CD4-positive, alpha-beta T cell (primary cell): Measurements from ENCODE around the gene CEBPB. TPM values are rescaled to one million over a fixed set of nuclear protein-coding genes. Genes with fewer than 3 reads are reported as not detected.
A peak's percentile ranks its signal among the peaks of the same experiment; 100 is the strongest.

Experiments used
- ATAC-seq: fragments of 200-7000 bp; cut with Tn5 transposase; one replicate; pipeline ENCODE4 v1.10.0; 2022; ENCODE audit warnings: mild to moderate bottlenecking; ENCODE audit not compliant: poor library complexity
- CTCF ChIA-PET: fragments of 350-600 bp; sonication (Branson Sonifier 250); formaldehyde crosslinking; loops from one replicate; lab custom pipeline; 2021; ENCODE audit warnings: antibody characterized with exemption, inconsistent platforms; lab: Charles Lee
- POLR2A ChIA-PET: fragments of 350-600 bp; sonication (Branson Sonifier 250); formaldehyde crosslinking; loops from one replicate; lab custom pipeline; 2021; ENCODE audit warnings: antibody characterized with exemption, inconsistent platforms; lab: Charles Lee
- DNase-seq, 14 experiments: peaks; one replicate each; pipeline ENCODE4 v3.0.0-alpha.2; 2013 to 2020; ENCODE audit warnings: mixed read lengths in 2 of 14
- H3K27ac ChIP-seq, 2 donors: one replicate each; pipeline versions ENCODE4 v1.5.1 to v1.7.0; 2013; ENCODE audit warnings: low read length in 2 of 2, low read depth in 1 of 2, mild to moderate bottlenecking in 1 of 2
- H3K27me3 ChIP-seq, 2 experiments: 1 replicate in 1 of 2; 2 replicates in 1 of 2; pipeline versions ENCODE4 v1.6.1 to v1.7.0; 2013; ENCODE audit warnings: low read length in 2 of 2, control low read depth in 1 of 2, mild to moderate bottlenecking in 1 of 2, moderate library complexity in 1 of 2; ENCODE audit not compliant: insufficient read depth in 2 of 2, control insufficient read depth in 1 of 2
- H3K36me3 ChIP-seq: one replicate; pipeline ENCODE4 v1.6.1; 2013; ENCODE audit warnings: low read length, control low read depth; ENCODE audit not compliant: insufficient read depth
- H3K4me1 ChIP-seq: one replicate; pipeline ENCODE4 v1.6.1; 2013; ENCODE audit warnings: low read length, control low read depth; ENCODE audit not compliant: insufficient read depth
- H3K4me3 ChIP-seq: one replicate; pipeline ENCODE4 v1.5.1; 2013; ENCODE audit warnings: mild to moderate bottlenecking, low read length, moderate library complexity
- H3K9me3 ChIP-seq, 2 experiments: 1 replicate in 1 of 2; 2 replicates in 1 of 2; pipeline versions ENCODE4 v1.6.1 to v1.7.0; 2013; ENCODE audit warnings: low read length in 2 of 2, mild to moderate bottlenecking in 2 of 2, control low read depth in 1 of 2, moderate library complexity in 1 of 2; ENCODE audit not compliant: control insufficient read depth in 1 of 2, insufficient read depth in 1 of 2
- H3K27ac Mint-ChIP-seq: one replicate; pipeline ENCODE4 v1.8.0; 2020; ENCODE audit warnings: mixed read lengths
- H3K27me3 Mint-ChIP-seq: one replicate; pipeline ENCODE4 v1.8.0; 2021; ENCODE audit warnings: mixed read lengths
- H3K36me3 Mint-ChIP-seq: one replicate; pipeline ENCODE4 v1.8.0; 2021; ENCODE audit warnings: low read depth, mixed read lengths
- H3K4me1 Mint-ChIP-seq: one replicate; pipeline ENCODE4 v1.8.0; 2021; ENCODE audit warnings: low read depth, mixed read lengths
- H3K4me3 Mint-ChIP-seq: one replicate; pipeline ENCODE4 v1.8.0; 2020; ENCODE audit warnings: mild to moderate bottlenecking, mixed read lengths
- H3K9me3 Mint-ChIP-seq: one replicate; pipeline ENCODE4 v1.8.0; 2020; ENCODE audit warnings: mixed read lengths
- intact Hi-C, 2 experiments: fragments of 100-400 bp; cut with DNase I in 1 of 2; cut with micrococcal nuclease in 1 of 2; formaldehyde crosslinking; loops; one replicate each; pipeline versions ENCODE4 v1.15.1 to v1.9.0; 2023 to 2025; cut with DNase I, micrococcal nuclease
- total RNA-seq, 174 experiments: library from RNA in 2 of 174; stranded (reverse) in 2 of 174; gene quantifications; one replicate each; pipeline ENCODE4 v1.2.3 and lab custom pipeline; 2021 to 2026
- TF ChIP-seq, protein P1 (sequence below): fragments of 200-600 bp; IDR thresholded peaks from one replicate; pipeline ENCODE4 v1.8.0; 2022; ENCODE audit warnings: antibody characterized with exemption, mild to moderate bottlenecking

CEBPB gene
- total RNA-seq, 2 experiments from 2014 or later: 40.7 to 43.9 TPM

DNA sequence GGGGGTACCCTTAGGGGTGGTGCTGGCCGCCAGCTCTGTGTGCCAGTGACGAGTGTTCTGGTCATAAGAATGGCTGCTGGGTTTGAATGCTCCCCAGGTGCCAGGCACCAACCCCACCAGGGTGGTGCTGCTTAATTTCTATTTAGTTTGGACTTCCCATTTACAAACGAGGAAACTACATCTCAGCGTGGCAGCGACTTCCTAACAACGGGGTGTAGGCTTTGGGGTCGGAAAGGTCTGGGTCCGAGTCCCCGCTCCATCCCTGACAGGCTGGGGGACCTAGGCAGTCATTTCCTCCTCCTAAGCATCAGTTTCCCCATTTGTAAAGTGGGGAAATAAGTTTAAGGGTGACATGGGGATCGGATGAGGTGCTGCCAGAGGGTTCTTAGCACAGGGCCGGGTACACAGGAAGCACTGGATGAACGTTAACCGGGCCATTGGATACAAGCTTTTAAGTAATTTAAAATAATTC, 30.3 kb downstream of the CEBPB start:
- Histone ChIP-seq H3K27ac (no peak overlapping the region), H3K27me3 (no peaks in the 10 kb centered on the region), H3K4me1 (no peaks in the 10 kb centered on the region), H3K36me3 (no peaks in the 10 kb centered on the region), H3K4me3 (no peak overlapping the region), H3K9me3 (peaks cover 0 to 20% of the 10 kb centered on the region in 2 experiments)
- no peak overlapping the region for H3K4me3 Mint-ChIP-seq
- ATAC-seq (no peak), DNase-seq (peak in 1 of 14 experiments; percentile 12)
- no peak overlapping the region for H3K27ac Mint-ChIP-seq
- no peaks in the 10 kb centered on the region for H3K4me1 Mint-ChIP-seq
- ChIA-PET CTCF (no interaction called here), POLR2A (no interaction called here)
- H3K27me3 Mint-ChIP-seq: peaks cover 4% of the 10 kb centered on the region
- intact Hi-C loops: no loop called here
- H3K36me3 Mint-ChIP-seq: no peaks in the 10 kb centered on the region
- H3K9me3 Mint-ChIP-seq: no peaks in the 10 kb centered on the region
- TF ChIP-seq, protein P1, sequence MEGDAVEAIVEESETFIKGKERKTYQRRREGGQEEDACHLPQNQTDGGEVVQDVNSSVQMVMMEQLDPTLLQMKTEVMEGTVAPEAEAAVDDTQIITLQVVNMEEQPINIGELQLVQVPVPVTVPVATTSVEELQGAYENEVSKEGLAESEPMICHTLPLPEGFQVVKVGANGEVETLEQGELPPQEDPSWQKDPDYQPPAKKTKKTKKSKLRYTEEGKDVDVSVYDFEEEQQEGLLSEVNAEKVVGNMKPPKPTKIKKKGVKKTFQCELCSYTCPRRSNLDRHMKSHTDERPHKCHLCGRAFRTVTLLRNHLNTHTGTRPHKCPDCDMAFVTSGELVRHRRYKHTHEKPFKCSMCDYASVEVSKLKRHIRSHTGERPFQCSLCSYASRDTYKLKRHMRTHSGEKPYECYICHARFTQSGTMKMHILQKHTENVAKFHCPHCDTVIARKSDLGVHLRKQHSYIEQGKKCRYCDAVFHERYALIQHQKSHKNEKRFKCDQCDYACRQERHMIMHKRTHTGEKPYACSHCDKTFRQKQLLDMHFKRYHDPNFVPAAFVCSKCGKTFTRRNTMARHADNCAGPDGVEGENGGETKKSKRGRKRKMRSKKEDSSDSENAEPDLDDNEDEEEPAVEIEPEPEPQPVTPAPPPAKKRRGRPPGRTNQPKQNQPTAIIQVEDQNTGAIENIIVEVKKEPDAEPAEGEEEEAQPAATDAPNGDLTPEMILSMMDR: no peak

DNA sequence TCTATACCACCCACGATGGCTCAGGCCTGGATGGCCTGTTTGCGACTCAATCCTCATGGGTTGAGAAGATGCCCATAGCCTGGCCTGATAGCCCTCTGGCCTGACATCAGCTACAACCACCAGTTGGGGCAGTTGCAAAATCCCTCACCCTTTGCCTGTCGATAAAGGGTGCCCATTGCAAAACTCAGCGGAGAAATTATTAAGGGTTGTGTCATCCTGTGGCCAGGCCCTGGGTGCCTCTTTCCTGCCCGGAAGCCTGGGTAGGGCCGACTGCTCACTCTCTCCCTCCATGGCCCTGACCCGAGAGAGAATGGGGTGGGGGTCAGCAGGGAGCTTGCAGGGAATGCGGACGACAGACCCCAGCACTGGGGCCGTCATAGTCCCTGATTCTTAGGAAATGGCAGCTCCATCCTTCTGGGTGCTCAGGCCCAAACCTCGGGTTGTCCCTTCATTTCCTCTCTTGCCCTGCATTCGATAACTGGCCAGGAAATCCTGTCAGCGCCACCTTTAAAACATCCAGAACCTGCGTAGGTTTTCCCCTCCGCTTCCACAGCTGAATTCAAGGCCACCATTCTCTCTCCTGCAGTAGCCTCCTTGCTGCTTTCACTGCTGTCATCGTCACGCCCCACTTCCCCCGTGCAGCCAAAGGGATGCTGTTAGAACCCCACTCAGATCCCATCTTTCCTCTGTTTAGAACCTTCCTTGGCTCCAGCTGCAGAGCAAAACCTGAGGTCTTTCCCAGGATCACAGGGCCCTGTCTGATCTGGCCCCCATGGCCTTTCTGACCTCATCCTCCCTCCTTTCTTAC, 31.1 kb downstream of the CEBPB start:
- ChIA-PET CTCF (no interaction called here), POLR2A (no interaction called here)
- ATAC-seq (no peak), DNase-seq (peak in 3 of 14 experiments; percentile 13 to 65 (median 57))
- H3K4me3 ChIP-seq: no peak overlapping the region
- Mint-ChIP-seq H3K27me3 (peaks cover 4% of the 10 kb centered on the region), H3K36me3 (no peaks in the 10 kb centered on the region), H3K4me1 (no peaks in the 10 kb centered on the region), H3K9me3 (no peaks in the 10 kb centered on the region), H3K4me3 (no peak overlapping the region), H3K27ac (no peak overlapping the region)
- no peaks in the 10 kb centered on the region for H3K4me1 ChIP-seq
- peaks cover 0 to 20% of the 10 kb centered on the region in 2 experiments for H3K9me3 ChIP-seq
- H3K36me3 ChIP-seq: no peaks in the 10 kb centered on the region
- H3K27me3 ChIP-seq: no peaks in the 10 kb centered on the region
- intact Hi-C loops: no loop called here
- TF ChIP-seq, protein P1: no peak
- no peak overlapping the region for H3K27ac ChIP-seq

DNA sequence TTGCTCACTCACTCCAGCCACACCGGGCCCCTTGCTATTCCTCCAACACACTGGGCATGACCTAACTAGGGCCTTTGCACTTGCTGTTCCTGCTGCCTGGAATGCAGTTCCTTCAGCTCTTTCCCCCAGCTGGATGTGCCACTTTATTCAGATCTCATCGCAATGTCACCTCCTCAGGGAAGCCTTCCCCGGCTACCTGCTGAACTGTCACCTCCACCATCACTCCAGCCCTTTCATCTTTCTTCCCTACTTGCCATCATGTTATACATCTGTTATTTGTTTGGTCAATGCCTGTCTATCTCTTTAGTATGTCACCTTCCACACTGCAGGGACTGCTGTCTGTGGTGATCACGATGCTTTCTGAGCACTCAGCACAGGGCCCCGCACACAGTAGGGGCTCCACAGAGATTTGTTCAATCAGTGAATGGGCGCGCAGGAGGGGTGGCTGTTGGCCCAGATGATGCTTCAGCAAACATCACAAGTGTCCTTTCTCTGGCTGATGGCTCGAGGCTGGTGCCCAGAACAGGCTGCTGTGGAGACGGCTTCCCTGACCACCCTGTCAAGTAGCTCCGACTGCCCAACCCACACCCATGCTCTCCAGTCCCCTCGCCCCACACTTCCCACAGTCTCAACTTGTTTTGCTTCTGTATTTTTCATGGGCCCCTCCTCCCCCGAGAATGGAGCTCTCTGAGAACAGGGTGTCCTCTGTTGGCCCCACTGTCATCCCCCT, 31.8 kb downstream of the CEBPB start:
- intact Hi-C loops: no loop called here
- no peak overlapping the region for H3K4me3 ChIP-seq
- H3K27ac Mint-ChIP-seq: no peak overlapping the region

More for the DNA sequence above, 31.8 kb downstream of the CEBPB start:
- Mint-ChIP-seq H3K36me3 (no peaks in the 10 kb centered on the region), H3K27me3 (peaks cover 4% of the 10 kb centered on the region), H3K4me3 (no peak overlapping the region), H3K9me3 (no peaks in the 10 kb centered on the region), H3K4me1 (no peaks in the 10 kb centered on the region)
- ATAC-seq: no peak
- ChIA-PET CTCF (no interaction called here), POLR2A (no interaction called here)
- H3K9me3 ChIP-seq: peaks cover 0 to 20% of the 10 kb centered on the region in 2 experiments
- H3K36me3 ChIP-seq: no peaks in the 10 kb centered on the region
- TF ChIP-seq, protein P1: no peak
- H3K4me1 ChIP-seq: no peaks in the 10 kb centered on the region
- DNase-seq: peak in 1 of 14 experiments; percentile 7
- H3K27ac ChIP-seq: no peak overlapping the region
- no peaks in the 10 kb centered on the region for H3K27me3 ChIP-seq
